ENCODE measurements around the gene LPGAT1. TPM values are rescaled to one million over a fixed set of nuclear protein-coding genes. Genes with fewer than 3 reads are reported as not detected.
"Not testable (repeated sequence)": the region's sequence is repeated elsewhere in the genome, so short reads cannot be mapped to it uniquely, and the experiment has no call there.

LPGAT1 gene
- total RNA-seq, 1 experiment from 2014 or later = 32.4 TPM

DNA sequence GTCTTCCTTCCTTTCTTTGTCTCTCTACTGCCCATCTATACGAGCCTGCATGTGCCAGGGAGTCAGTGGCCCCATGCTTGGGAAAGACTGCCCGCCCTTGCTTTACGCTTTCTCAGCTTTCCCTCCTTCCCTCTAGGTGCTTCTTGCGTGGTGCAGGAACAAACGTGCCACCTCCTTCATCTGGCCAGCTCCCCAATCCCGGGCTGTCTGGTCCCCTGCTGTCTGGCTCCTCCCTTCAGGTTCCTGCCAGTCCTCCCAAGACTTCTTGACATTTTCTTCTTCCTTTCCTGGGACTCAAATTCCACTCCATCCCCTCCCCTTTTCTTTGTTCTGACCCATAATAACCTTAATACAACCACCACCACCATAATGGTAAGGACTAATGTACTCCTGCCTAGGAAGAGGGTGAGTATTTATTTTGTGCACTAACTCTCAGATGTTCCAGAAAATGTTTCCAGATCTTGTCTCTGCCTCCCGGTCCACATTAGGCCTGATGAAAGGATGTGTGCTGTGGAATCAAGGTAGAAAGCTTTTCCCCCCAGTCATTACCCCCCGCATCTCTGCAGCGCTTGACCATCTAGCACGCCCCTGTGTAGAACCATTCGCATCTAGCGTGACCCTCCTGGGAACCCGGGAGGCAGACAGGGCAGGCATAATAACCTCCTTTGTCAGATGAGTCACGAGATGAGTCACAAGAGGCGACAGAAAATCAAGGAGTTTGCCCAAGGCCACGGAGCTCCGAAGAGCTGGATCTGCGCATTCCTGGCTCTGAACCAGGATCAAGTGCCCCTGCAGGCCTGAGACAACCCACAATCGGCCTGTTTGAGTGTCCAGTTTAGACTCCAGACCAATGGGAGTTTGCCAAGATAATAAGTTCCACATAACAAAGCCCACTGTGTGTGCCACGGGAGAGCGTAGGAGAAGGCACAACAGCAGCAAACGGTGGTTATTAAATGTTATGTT, 95.1 kb downstream of the LPGAT1 start:
- peak; percentile 90 for DNase-seq (ENCODE audit: low read depth)

- no peak for DNase-seq (ENCODE audit: low read depth)
These were observed 95.8 kb downstream of the LPGAT1 start for GRCh38 chr1:211734791-211735190.

DNA sequence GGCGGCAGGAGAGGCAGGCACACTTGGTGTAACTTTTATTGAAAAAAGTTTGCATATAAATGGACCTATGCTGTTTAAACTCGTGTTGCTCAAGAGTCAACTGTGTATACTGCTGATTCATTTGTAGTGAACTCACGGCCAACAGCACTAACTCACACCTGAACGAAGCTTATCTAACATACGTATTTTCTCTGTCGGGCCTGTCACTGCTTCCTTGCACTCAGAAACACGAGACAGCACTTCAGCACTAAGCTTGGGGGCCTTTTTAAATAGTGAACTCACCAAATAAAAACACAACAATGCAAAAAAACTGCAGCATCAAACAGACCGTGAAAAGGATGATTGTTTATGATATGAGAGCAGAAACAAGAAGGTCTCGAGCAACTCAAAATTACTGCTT, 96.2 kb downstream of the LPGAT1 start:
- no peak for DNase-seq (ENCODE audit: low read depth)

GRCh38 chr1:211732293-211732980, 98.1 kb downstream of the LPGAT1 start:
- DNase-seq (ENCODE audit: low read depth) = no peak

DNA sequence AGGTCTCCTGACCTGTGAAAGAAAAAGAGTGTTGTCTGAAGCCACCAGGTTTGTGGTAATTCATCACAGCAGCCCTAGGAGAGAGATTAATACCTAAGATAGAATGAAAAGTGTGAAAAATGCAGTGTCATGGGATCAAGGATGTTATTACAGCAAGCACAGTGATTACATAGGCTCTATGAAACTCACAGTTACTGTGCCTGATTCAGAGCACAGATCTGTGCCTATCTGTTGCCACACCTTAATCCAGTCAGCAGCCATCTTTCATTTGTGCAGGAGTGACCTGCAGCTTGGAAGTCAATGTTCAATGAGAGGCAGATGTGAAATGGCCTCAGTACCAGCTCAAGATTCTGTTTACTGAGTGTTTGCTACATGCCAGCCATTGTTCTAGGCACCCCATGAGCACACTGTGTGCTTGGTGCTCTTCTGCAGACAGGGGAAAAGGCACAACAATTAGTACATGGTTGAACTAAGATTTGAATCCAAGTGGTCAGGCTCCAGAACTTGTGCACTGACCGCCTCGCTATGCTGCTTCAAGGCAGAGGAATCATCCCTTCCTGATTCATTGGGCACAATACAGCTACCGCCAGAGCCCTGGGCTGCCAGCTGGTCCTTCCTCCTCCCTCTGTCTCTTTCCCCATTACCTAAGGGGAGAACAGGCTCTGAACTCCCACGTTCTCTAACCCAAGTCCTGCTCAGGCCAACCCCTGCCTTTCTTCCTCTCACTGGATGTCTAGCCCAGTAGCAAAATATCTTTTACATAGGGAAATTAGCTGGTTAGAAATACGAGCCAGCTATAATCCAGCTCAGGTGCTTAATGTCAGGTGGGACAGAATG, 98.9 kb downstream of the LPGAT1 start:
- DNase-seq (ENCODE audit: low read depth) = no peak

DNA sequence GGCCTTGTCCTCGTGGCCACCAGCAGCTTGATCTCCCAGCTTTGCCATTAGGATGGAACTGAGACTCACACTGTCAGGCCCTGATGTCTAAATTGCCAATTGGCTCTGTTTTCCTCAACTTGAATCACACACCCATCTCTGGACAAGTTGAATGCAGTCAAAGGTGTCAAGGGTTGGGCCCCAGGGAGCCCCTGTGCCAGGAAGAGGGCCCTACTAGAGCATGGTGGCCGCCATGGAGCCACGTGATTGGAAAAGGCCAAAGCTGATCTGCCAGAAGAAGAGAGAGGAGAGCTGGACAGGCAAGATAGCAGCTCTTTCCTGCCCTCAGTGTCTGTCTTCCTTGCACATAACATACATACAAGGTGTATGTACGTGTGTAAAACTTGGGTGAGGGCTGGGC, 100.2 kb downstream of the LPGAT1 start:
- DNase-seq (ENCODE audit: low read depth) = no peak

DNA sequence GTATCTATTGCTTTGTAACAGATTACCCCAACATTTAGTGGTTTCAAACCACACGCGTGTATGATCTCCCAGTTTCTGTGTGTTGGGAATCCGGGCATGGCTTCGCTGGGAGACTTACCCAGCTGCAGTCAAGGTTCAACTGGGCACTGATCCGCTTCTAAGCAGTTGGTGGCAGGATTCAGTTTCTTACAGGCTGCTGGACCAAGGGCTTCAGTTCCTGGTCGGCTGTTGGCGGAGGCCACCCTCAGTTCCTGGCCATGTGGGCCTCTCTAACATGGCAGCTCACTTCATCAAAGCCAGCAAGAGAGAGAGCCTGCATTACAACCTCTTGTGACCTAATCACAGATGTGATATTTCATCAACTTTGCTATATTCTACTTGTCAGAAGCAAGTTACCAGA, 101.3 kb downstream of the LPGAT1 start:
- DNase-seq (ENCODE audit: low read depth) = no peak

DNA sequence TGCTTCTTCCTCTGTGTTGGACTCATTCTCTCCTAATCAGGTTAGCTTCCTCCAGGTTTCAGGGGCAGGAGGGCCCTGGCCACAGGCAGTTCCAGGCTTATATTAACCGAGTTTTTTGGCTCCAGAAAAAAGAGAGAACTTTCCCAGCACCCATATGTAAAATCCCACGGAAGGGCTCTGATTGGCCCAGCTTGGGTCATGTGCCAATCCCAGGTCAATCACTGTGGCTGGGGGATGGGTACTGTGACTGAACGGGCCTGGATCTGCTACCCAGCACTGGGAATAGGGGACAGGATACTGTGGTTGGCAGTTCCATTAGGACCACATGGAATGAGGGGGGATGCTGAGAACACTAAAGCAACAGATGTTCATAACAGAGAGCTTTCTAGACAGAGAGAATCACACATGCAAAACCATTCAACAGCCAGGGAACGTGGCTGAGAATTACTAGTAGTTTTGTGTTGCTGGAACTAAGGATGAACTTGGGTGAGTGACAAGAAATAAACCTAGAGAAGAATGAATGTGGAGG, 104.0 kb downstream of the LPGAT1 start:
- peak; percentile 32 for DNase-seq (ENCODE audit: low read depth)

- DNase-seq (ENCODE audit: low read depth) = no peak
These were observed 105.8 kb downstream of the LPGAT1 start for GRCh38 chr1:211724687-211725196.

GRCh38 chr1:211723273-211723672, 107.3 kb downstream of the LPGAT1 start:
- no peak for DNase-seq (ENCODE audit: low read depth)

DNA sequence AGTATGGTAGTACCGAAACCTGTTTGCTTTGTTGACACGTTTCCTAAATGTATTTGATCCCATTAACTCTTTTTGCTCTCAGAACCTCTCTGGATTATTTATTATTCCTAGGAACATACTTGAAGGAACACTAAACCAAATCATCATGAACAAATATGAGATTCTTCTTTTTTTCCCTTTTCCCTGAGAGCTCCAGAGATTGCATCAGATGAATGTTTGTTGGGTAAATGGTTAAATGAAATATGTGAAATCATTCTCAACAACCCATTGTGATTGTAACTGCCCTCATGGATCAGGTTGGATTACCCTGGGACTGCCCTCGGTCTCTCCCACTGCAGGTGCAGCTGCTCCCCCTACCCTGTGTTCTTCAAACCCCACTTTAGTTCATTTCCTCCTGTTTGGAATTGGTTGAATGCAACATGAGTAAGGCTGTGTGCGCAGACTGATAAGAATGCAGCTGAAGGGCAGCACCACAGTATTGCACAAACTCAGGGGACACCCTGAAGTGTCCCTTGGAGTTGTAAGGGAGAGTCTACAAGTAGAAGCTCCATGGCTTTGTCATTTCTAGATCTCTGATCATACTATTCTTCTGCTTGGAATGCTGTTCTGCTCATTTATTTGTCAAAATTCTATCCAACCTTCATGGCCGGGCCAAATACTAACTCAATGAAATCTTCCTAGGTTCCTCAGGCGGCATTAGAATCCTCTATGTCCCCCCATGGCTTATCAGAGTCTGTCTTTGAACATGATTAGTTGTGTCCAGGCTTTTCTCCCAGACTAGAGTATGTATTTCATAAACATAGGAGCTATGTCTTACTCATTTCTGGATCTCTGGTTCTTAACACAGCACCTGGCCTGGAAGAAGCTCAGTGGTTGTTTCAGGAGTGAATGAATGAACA, 108.0 kb downstream of the LPGAT1 start:
- DNase-seq (ENCODE audit: low read depth) = no peak

DNA sequence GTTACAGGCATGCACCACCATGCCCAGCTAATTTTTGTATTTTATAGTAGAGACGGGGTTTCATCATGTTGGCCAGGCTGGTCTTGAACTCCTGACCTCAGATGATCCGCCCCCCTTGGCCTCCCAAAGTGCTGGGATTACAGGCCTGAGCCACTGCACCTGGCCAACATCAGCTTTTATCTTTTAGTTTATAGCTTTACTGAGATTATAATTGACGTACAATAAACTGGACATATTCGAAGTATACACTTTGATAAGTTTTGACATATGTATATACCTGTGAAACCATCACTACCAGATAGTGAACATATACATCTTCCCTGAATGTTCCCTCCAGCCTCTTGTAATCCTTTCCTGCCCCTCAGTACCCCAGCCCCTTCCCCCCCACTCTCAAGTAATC, 114.0 kb downstream of the LPGAT1 start:
- DNase-seq (ENCODE audit: low read depth) = not testable (repeated sequence)

DNA sequence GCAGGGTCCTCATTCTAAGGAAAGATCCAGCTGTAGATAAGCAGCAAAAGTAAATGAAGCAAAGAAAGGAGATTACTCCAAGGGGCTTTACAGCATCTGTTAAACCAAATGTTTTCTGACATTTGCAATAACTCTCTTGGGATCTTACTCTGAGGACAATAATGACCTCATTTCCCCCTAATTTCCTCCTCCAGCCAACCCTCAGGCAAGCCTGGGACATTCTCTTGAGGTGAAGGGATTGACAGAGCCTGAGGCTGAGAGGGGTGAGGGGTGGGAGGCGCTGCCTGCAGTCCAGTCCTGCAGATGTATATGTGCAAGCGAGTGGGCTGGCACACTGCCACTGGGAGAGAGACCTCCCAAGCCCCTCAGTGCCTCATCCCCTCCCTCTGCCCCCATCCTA, 114.6 kb downstream of the LPGAT1 start:
- no peak for DNase-seq (ENCODE audit: low read depth)

GRCh38 chr1:211714154-211714553, 116.4 kb downstream of the LPGAT1 start:
- no peak for DNase-seq (ENCODE audit: low read depth)

- DNase-seq (ENCODE audit: low read depth) = no peak
These were observed 117.3 kb downstream of the LPGAT1 start for GRCh38 chr1:211713231-211713630.

GRCh38 chr1:211711315-211711705, 119.3 kb downstream of the LPGAT1 start:
- DNase-seq (ENCODE audit: low read depth) = no peak

DNA sequence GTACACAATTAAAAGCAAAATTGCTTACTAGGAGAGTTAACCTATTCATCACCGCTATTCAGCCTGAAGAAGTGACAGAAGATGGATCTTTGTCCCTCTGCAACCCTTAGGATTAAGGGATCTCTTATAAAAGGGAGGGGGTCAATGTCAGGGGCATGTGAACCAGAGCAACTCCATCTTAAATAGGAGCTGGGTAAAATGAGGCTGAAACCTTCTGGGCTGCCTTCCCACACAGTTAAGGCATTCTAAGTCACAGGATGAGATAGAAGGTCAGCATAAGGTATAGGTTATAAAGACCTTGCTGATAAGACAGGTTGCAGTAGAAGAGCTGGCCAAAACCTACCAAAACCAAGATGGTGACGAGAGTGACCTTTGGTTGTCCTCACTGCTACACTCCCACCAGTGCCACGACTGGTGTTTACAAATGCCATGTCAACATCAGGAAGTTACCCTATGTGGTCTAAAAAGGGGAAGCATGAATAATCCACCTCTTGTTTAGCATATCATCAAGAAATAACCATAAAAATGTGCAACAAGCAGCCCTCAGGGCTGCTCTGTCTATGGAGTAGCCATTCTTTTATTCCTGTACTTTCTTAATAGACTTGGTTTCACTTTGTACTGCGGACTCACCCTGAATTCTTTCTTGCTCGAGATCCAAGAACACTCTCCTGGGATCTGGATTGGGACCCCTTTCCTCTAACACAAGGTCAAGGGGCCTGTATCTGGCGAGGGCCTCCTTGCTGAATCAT, 119.8 kb downstream of the LPGAT1 start:
- no peak for DNase-seq (ENCODE audit: low read depth)

DNA sequence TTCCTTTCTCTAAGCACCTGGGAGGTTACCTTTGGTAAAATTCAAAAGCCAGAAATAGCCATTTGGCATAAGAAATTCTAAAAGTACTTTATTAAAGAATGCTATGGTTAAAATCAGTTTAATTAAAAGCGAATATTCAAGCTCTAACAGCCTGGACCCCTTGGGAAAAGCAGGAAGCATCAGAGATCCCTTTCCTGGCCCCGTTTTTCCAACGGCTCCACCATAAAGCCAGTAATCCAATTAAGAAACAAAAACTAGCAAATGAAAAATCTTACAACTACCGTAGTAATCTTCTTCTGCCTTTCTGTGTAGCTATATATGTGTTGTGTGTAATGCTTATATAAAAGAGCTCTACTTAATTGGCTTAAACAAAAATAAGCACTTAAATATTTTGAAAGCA, 121.6 kb downstream of the LPGAT1 start:
- DNase-seq (ENCODE audit: low read depth) = no peak

DNA sequence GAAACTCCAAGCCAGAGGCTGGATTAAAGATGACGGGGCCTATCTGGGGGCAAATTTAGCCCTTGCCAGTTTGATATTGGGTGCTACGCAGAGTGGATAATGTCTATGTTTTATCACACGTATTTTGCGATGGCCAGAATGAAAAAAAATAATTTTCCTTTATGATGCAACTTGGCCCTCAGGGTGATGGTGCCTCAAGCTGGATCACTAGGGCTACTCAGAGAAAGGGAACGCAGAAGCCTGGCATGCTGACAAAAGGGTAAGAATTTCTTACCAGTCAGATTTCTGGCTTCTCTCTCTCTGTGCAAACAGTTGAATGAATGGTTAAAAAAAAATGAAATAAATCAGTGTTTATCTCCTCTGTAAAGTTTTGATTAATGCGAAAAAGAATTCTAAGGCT, 122.6 kb downstream of the LPGAT1 start:
- no peak for DNase-seq (ENCODE audit: low read depth)
